Hepatocyte (in vitro differentiated cells): ENCODE results near the gene RAPSN.

Experiments
- EZH2 ChIP-seq: fragments of 200-600 bp; sonication (generic); IDR thresholded peaks from 2 replicates; pipeline ENCODE4 v1.6.1; 2016; ENCODE audit warnings: antibody characterized with exemption, mild to moderate bottlenecking, borderline replicate concordance
- EZH2phosphoT487 ChIP-seq: fragments of 200-600 bp; sonication (generic); IDR thresholded peaks from one replicate; pipeline ENCODE4 v1.6.1; 2018; ENCODE audit warnings: antibody characterized with exemption, mild to moderate bottlenecking, low read depth, moderate library complexity; ENCODE audit not compliant: unreplicated experiment, severe bottlenecking
- TF ChIP-seq, protein P1 (sequence below): fragments of 200-600 bp; sonication (generic); IDR thresholded peaks from 2 replicates; pipeline ENCODE4 v1.5.1; 2016; ENCODE audit warnings: antibody characterized with exemption, mild to moderate bottlenecking; ENCODE audit not compliant: poor library complexity

DNA sequence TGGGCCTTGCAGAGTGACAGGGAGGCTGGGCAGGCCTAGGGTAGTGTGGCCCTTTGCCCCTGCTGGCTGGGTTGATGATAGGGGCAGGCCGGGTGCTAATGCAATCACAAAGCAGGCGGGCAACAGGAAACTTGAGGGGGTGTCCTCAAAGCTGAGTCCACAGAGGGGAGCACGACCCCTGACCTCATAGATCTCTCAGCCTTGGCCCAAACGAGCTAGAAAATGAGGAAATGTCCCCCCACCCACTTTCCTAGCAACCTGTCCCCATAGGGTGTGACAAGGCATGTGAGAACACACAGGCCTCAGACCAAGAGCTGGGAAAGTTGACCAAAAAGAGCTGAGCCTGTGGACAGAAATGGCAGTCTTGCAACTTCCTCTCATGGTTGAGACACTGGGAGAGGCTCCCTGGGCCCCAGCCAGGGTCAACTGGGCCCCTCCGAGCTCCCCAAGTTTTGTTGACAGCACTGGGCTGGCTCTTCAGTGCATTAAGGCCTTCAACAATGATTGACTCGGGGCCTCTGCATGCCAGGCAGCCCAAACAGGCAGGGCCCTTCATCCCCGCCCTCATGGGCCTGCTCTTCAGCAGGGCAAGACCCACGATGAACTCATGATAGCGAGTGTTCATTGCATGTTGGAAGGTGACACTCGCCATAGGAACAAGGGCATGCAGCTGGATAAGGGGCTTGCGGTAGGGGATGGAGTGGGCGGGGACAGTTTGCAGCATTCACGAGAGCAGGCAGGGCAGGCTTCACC lies 60.8 kb downstream of the RAPSN start:
- TF ChIP-seq, protein P1, sequence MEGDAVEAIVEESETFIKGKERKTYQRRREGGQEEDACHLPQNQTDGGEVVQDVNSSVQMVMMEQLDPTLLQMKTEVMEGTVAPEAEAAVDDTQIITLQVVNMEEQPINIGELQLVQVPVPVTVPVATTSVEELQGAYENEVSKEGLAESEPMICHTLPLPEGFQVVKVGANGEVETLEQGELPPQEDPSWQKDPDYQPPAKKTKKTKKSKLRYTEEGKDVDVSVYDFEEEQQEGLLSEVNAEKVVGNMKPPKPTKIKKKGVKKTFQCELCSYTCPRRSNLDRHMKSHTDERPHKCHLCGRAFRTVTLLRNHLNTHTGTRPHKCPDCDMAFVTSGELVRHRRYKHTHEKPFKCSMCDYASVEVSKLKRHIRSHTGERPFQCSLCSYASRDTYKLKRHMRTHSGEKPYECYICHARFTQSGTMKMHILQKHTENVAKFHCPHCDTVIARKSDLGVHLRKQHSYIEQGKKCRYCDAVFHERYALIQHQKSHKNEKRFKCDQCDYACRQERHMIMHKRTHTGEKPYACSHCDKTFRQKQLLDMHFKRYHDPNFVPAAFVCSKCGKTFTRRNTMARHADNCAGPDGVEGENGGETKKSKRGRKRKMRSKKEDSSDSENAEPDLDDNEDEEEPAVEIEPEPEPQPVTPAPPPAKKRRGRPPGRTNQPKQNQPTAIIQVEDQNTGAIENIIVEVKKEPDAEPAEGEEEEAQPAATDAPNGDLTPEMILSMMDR: no peak
- TF ChIP-seq EZH2 (no peak), EZH2phosphoT487 (no peak)
